GM23338 (cell line): ENCODE results near the gene ZFP62. TPM values are rescaled to one million over a fixed set of nuclear protein-coding genes. Genes with fewer than 3 reads are reported as not detected.
A peak's percentile ranks its signal among the peaks of the same experiment; 100 is the strongest.

Source experiments
- ATAC-seq: fragments of 200-7000 bp; cut with Tn5 transposase; 3 replicates; pipeline ENCODE4 v1.9.1; 2020
- DNase-seq: peaks from one replicate; pipeline ENCODE4 v3.0.0-alpha.2; 2015; ENCODE audit warnings: low spot score
- H2AFZ ChIP-seq: fragments of 200-600 bp; sonication (generic); 2 replicates; pipeline ENCODE4 v1.8.0; 2016; ENCODE audit warnings: antibody characterized with exemption, mild to moderate bottlenecking, moderate library complexity
- H3F3A ChIP-seq: fragments of 200-600 bp; sonication (generic); replicated peaks from 2 replicates; pipeline ENCODE4 v1.8.0; 2017; ENCODE audit warnings: antibody characterized with exemption, mixed run types, low read depth
- H3K27ac ChIP-seq: fragments of 200-600 bp; sonication (generic); 2 replicates; pipeline ENCODE4 v1.6.1; 2016; ENCODE audit warnings: low read depth
- H3K27me3 ChIP-seq: fragments of 200-600 bp; sonication (generic); 2 replicates; pipeline ENCODE4 v1.8.0; 2016; ENCODE audit warnings: mild to moderate bottlenecking, mixed run types, moderate library complexity; ENCODE audit not compliant: insufficient read depth
- H3K36me3 ChIP-seq: fragments of 200-600 bp; sonication (generic); 2 replicates; pipeline ENCODE4 v1.8.0; 2016; ENCODE audit warnings: mild to moderate bottlenecking; ENCODE audit not compliant: insufficient read depth
- H3K4me1 ChIP-seq: fragments of 200-600 bp; sonication (generic); 2 replicates; pipeline ENCODE4 v1.8.0; 2016; ENCODE audit warnings: mild to moderate bottlenecking, moderate library complexity; ENCODE audit not compliant: insufficient read depth
- H3K4me2 ChIP-seq: fragments of 200-600 bp; sonication (generic); 2 replicates; pipeline ENCODE4 v1.7.1; 2017; ENCODE audit warnings: mixed run types
- H3K4me3 ChIP-seq: fragments of 200-600 bp; sonication (generic); 2 replicates; pipeline ENCODE4 v1.6.1; 2016; ENCODE audit warnings: mixed run types
- H3K79me2 ChIP-seq: fragments of 200-600 bp; sonication (generic); replicated peaks from 2 replicates; pipeline ENCODE4 v1.8.0; 2017; ENCODE audit warnings: mild to moderate bottlenecking; ENCODE audit not compliant: insufficient read depth
- H3K9me2 ChIP-seq: fragments of 200-600 bp; sonication (generic); 2 replicates; pipeline ENCODE4 v1.8.0; 2017; ENCODE audit not compliant: insufficient read depth
- H4K20me1 ChIP-seq: fragments of 200-600 bp; sonication (generic); replicated peaks from 2 replicates; pipeline ENCODE4 v1.8.0; 2017; ENCODE audit warnings: mild to moderate bottlenecking; ENCODE audit not compliant: insufficient read depth
- H3K27ac Mint-ChIP-seq: 2 replicates; pipeline ENCODE4 v1.8.0; 2020; ENCODE audit warnings: inconsistent platforms, mild to moderate bottlenecking, moderate library complexity, mixed read lengths
- H3K27me3 Mint-ChIP-seq: 3 replicates; pipeline ENCODE4 v1.8.0; 2022; ENCODE audit warnings: low read depth, mild to moderate bottlenecking, moderate library complexity, mixed read lengths, inconsistent platforms; ENCODE audit not compliant: insufficient read depth, poor library complexity
- H3K36me3 Mint-ChIP-seq: 3 replicates; pipeline ENCODE4 v1.8.0; 2021; ENCODE audit warnings: low read depth, mild to moderate bottlenecking, inconsistent platforms, moderate library complexity, mixed read lengths
- H3K4me1 Mint-ChIP-seq: 3 replicates; pipeline ENCODE4 v1.8.0; 2020; ENCODE audit warnings: mild to moderate bottlenecking, inconsistent platforms, mixed read lengths
- H3K4me3 Mint-ChIP-seq: 3 replicates; pipeline ENCODE4 v1.8.0; 2021; ENCODE audit warnings: moderate library complexity, mild to moderate bottlenecking, inconsistent platforms, mixed read lengths
- H3K9me3 Mint-ChIP-seq: 3 replicates; pipeline ENCODE4 v1.8.0; 2020; ENCODE audit warnings: moderate library complexity, mild to moderate bottlenecking, inconsistent platforms, mixed read lengths
- EZH2 ChIP-seq: fragments of 200-600 bp; sonication (generic); IDR thresholded peaks from one replicate; pipeline ENCODE4 v1.8.0; 2017; ENCODE audit warnings: antibody characterized with exemption, mild to moderate bottlenecking, low read depth; ENCODE audit not compliant: unreplicated experiment
- EZH2phosphoT487 ChIP-seq: fragments of 200-600 bp; sonication (generic); IDR thresholded peaks from one replicate; pipeline ENCODE4 v1.8.1; 2018; ENCODE audit warnings: antibody characterized with exemption; ENCODE audit not compliant: unreplicated experiment
- JUNB ChIP-seq: IDR thresholded peaks from one replicate; pipeline ENCODE4 v1.6.1; 2016; ENCODE audit warnings: antibody characterized with exemption; ENCODE audit not compliant: unreplicated experiment
- NANOG ChIP-seq: IDR thresholded peaks from 2 replicates; pipeline ENCODE4 v1.6.1; 2016; ENCODE audit warnings: antibody characterized with exemption, borderline replicate concordance
- POLR2AphosphoS5 ChIP-seq: IDR thresholded peaks from 2 replicates; pipeline ENCODE4 v1.6.1; 2016; ENCODE audit warnings: antibody characterized with exemption, low read depth
- ZNF114 ChIP-seq: fragments of 250-450 bp; sonication (Bioruptor Pico); IDR thresholded peaks from 2 replicates; pipeline ENCODE4 v1.5.0; 2020; ENCODE audit warnings: mild to moderate bottlenecking, moderate library complexity
- ZNF331 ChIP-seq: fragments of 250-450 bp; sonication (Bioruptor Pico); IDR thresholded peaks from 2 replicates; pipeline ENCODE4 v1.5.0; 2020; ENCODE audit warnings: low read depth, mild to moderate bottlenecking, moderate library complexity
- ZNF462 ChIP-seq: fragments of 250-450 bp; sonication (Bioruptor Pico); IDR thresholded peaks from 2 replicates; pipeline ENCODE4 v1.5.0; 2020; ENCODE audit warnings: mild to moderate bottlenecking, moderate library complexity
- polyA plus RNA-seq: library from polyadenylated mRNA; unstranded; fragments of >200 nt; fragmentation: Nextera tagmentation; extraction: Ambion mirVana; gene quantifications from 2 replicates; pipeline ENCODE4 v1.2.1, GENCODE V29; 2016
- total RNA-seq: library from RNA; depleted of rRNA; stranded (reverse); fragments of >200 nt; shearing (Covaris generic); gene quantifications from 2 replicates; pipeline ENCODE4 v1.2.3, GENCODE V29; 2014
- TF ChIP-seq, protein P1 (sequence below), 2 experiments: fragments of 200-600 bp in 1 of 2; sonication (generic) in 1 of 2; conservative IDR thresholded peaks; 2 replicates each; pipeline versions ENCODE4 v1.5.1 to v1.6.1; 2016 to 2017; ENCODE audit warnings: antibody characterized with exemption in 2 of 2, low read depth in 2 of 2, mild to moderate bottlenecking in 2 of 2, moderate library complexity in 1 of 2

Gene ZFP62
- total and polyA plus RNA-seq, 2 experiments from 2014 or later = 32.9 to 33.2 TPM

GRCh38 chr5:180811623-180812124 lies 49.4 kb downstream of the ZFP62 start:
- no peaks in the 10 kb centered on the region; the same call in 2 of the 3 replicates for H3K9me3 Mint-ChIP-seq
- peaks cover 28% of the 10 kb centered on the region for H3K4me1 ChIP-seq
- peaks cover 6% of the 10 kb centered on the region for H3K27me3 Mint-ChIP-seq
- no peak overlapping the region for H2AFZ ChIP-seq
- H3K36me3 ChIP-seq = no peaks in the 10 kb centered on the region
- no peak for DNase-seq
- peaks cover 53% of the 10 kb centered on the region for H3K4me1 Mint-ChIP-seq
- H4K20me1 ChIP-seq = no peaks in the 10 kb centered on the region
- H3F3A ChIP-seq = peaks cover 8% of the 10 kb centered on the region; the same call in 1 of the 2 replicates
- peaks cover 12% of the 10 kb centered on the region; the same call in 1 of the 3 replicates for H3K36me3 Mint-ChIP-seq
- peak overlapping the region; percentile 72 for H3K4me3 Mint-ChIP-seq
- H3K4me2 ChIP-seq = peak overlapping the region; percentile 90
- no peaks in the 10 kb centered on the region for H3K27me3 ChIP-seq
- peak overlapping the region; percentile 95 for H3K4me3 ChIP-seq
- H3K9me2 ChIP-seq = no peaks in the 10 kb centered on the region
- no peak for ATAC-seq
- H3K79me2 ChIP-seq = peaks cover 24% of the 10 kb centered on the region
- no peak for TF ChIP-seq NANOG
- no peak for TF ChIP-seq POLR2AphosphoS5
- no peak for TF ChIP-seq ZNF114 (CRISPR knock-in tag)
- TF ChIP-seq, protein P1, sequence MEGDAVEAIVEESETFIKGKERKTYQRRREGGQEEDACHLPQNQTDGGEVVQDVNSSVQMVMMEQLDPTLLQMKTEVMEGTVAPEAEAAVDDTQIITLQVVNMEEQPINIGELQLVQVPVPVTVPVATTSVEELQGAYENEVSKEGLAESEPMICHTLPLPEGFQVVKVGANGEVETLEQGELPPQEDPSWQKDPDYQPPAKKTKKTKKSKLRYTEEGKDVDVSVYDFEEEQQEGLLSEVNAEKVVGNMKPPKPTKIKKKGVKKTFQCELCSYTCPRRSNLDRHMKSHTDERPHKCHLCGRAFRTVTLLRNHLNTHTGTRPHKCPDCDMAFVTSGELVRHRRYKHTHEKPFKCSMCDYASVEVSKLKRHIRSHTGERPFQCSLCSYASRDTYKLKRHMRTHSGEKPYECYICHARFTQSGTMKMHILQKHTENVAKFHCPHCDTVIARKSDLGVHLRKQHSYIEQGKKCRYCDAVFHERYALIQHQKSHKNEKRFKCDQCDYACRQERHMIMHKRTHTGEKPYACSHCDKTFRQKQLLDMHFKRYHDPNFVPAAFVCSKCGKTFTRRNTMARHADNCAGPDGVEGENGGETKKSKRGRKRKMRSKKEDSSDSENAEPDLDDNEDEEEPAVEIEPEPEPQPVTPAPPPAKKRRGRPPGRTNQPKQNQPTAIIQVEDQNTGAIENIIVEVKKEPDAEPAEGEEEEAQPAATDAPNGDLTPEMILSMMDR (conservative IDR thresholded peaks at IDR 0.05; ENCODE audit: low read depth in 2 of 2) = no peak
- no peak for TF ChIP-seq ZNF331 (CRISPR knock-in tag)
- TF ChIP-seq ZNF462 = no peak
- TF ChIP-seq JUNB = no peak
- no peak for TF ChIP-seq EZH2
- no peak for TF ChIP-seq EZH2phosphoT487
- no peak overlapping the region for H3K27ac ChIP-seq
- H3K27ac Mint-ChIP-seq = peak overlapping the region; percentile 89
